Stimulated activated naive CD8-positive, alpha-beta T cell treated with anti-CD3 and anti-CD28 coated beads, Interleukin-15, amount 100 ng/mL, for 72 hours (primary cell): Measurements from ENCODE around the gene BTN2A1.
"Not testable (repeated sequence)": the region's sequence is repeated elsewhere in the genome, so short reads cannot be mapped to it uniquely, and the experiment has no call there.

Experiments used
- ATAC-seq: fragments of 150-1000 bp; cut with Tn5 transposase; 2 replicates; pipeline ENCODE4 v1.10.0; 2021; ENCODE audit warnings: mild to moderate bottlenecking, moderate library complexity
- DNase-seq, 2 donors: peaks; one replicate each; pipeline ENCODE4 v3.0.0; 2021 to 2022
- H3K27ac Mint-ChIP-seq, 2 donors: one replicate each; pipeline ENCODE4 v1.8.0; 2022; ENCODE audit warnings: mild to moderate bottlenecking in 2 of 2, mixed read lengths in 2 of 2, moderate library complexity in 2 of 2
- H3K27me3 Mint-ChIP-seq: one replicate; pipeline ENCODE4 v1.8.0; 2022; ENCODE audit warnings: mixed read lengths
- H3K4me1 Mint-ChIP-seq: one replicate; pipeline ENCODE4 v1.8.0; 2022; ENCODE audit warnings: mild to moderate bottlenecking, mixed read lengths
- H3K4me3 Mint-ChIP-seq, 2 donors: one replicate each; pipeline ENCODE4 v1.8.0; 2022; ENCODE audit warnings: mild to moderate bottlenecking in 2 of 2, mixed read lengths in 2 of 2, moderate library complexity in 1 of 2
- H3K9me3 Mint-ChIP-seq, 2 donors: one replicate each; pipeline ENCODE4 v1.8.0; 2022; ENCODE audit warnings: mixed read lengths in 2 of 2

Gene BTN2A1

DNA sequence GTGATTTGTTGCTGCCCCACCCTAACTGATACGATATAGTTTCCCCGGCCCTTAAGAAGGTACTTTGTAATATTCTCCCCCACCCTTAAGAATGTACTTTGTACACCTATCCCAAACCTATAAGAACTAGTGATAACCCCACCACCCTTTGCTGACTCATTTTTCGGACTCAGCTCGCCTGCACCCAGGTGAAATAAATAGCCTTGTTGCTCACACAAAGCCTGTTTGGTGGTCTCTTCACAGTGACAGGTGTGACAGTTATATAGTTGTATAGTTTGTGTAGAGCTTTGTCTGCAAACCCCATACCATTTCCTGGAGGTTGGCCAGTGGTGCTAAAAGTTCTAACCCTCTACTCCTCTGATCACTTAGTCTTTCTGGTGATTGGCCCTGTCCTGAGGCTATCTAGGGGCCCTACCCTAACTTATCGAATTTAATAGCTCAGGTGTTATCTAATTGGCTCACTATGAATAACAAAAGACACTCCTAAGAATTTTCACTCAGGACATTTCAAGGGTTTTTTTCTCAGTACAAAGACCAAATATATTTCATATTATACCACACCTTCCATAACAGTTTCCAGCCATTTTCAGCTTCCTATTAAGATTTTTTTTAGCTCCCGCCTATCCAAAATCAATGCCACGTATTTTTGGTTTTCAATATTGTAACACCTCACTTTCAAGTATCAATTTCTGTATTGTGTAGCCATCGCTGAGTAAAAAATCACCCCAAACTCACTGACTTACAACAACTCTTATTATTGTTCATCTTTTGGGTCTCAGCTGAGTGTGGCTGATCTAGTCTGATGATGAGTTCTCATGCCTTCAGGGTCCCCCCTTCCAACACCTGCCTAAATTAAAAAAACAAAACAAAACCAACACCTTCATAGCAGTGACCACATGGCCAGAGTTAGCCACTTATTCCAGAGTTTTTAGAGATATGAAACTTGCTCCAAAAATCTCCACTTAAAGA lies 32.5 kb downstream of the BTN2A1 start:
- no peak for ATAC-seq
- peaks cover 0 to 10% of the 10 kb centered on the region in 2 donors for H3K9me3 Mint-ChIP-seq
- no peaks in the 10 kb centered on the region for H3K27me3 Mint-ChIP-seq
- no peak overlapping the region for H3K27ac Mint-ChIP-seq
- no peak for DNase-seq
- H3K4me3 Mint-ChIP-seq = no peak overlapping the region
- peaks cover 23% of the 10 kb centered on the region for H3K4me1 Mint-ChIP-seq

GRCh38 chr6:26491604-26492003 lies 33.8 kb downstream of the BTN2A1 start:
- peaks cover 0 to 10% of the 10 kb centered on the region in 2 donors for H3K9me3 Mint-ChIP-seq
- peaks cover 23% of the 10 kb centered on the region for H3K4me1 Mint-ChIP-seq
- no peaks in the 10 kb centered on the region for H3K27me3 Mint-ChIP-seq
- H3K4me3 Mint-ChIP-seq = no peak overlapping the region
- H3K27ac Mint-ChIP-seq = no peak overlapping the region
- DNase-seq = no peak
- ATAC-seq = no peak

DNA sequence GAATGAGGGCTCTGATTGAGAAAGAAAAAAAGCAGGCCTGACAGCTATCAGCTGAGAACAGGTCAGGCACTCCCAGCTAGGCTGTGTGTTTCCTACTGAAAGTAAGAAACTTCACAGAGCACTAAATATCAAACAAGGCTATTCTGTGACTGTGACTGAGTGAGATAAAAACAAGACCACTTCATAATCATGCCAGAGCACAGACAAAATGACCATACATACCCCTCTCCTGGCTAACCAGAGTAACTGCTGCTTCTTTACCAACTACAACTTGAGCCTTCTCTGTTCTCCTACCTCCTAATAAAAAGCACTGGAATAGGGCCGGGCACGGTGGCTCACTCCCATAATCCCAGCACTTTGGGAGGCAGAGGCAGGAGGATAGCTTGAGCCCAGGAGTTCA lies 35.5 kb downstream of the BTN2A1 start:
- peak; percentile 80 for ATAC-seq
- Mint-ChIP-seq H3K27me3 (no peaks in the 10 kb centered on the region), H3K4me1 (peaks cover 23% of the 10 kb centered on the region), H3K9me3 (no peaks in the 10 kb centered on the region), H3K27ac (no peak overlapping the region), H3K4me3 (no peak overlapping the region)
- no peak for DNase-seq

GRCh38 chr6:26494117-26494516 lies 36.4 kb downstream of the BTN2A1 start:
- H3K9me3 Mint-ChIP-seq = no peaks in the 10 kb centered on the region
- peak overlapping the region in 1 of 2 donors; percentile 5 for H3K27ac Mint-ChIP-seq
- ATAC-seq (no peak), DNase-seq (no peak)
- H3K4me3 Mint-ChIP-seq = peak overlapping the region in 1 of 2 donors; percentile 5
- H3K4me1 Mint-ChIP-seq = peaks cover 23% of the 10 kb centered on the region
- H3K27me3 Mint-ChIP-seq = no peaks in the 10 kb centered on the region

- Mint-ChIP-seq H3K27ac (no peak overlapping the region), H3K4me3 (no peak overlapping the region), H3K9me3 (no peaks in the 10 kb centered on the region), H3K27me3 (peaks cover 4% of the 10 kb centered on the region), H3K4me1 (peaks cover 23% of the 10 kb centered on the region)
- DNase-seq (no peak), ATAC-seq (no peak)
These were observed 37.5 kb downstream of the BTN2A1 start for GRCh38 chr6:26495281-26495680.

DNA sequence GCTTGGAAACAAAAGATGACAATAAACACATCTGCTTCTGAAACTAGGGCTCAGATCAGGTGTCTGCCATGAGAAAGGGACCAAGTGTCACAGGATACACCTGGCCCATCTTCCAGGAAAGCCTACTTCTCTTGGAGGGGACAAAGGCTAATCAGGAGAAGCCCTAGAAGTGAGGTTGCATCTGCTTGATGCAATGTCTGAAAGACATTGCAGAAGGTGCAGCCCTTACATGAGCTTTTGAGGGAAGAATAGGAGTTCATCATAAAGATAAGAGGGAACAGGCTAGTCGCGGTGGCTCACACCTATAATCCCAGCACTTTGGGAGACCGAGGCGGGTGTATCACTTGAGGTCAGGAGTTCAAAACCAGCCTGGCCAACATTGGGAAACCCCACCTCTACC lies 39.9 kb downstream of the BTN2A1 start:
- H3K9me3 Mint-ChIP-seq = no peaks in the 10 kb centered on the region
- no peak overlapping the region for H3K4me3 Mint-ChIP-seq
- H3K27me3 Mint-ChIP-seq = peaks cover 27% of the 10 kb centered on the region
- ATAC-seq (no peak), DNase-seq (no peak)
- peaks cover 30% of the 10 kb centered on the region for H3K4me1 Mint-ChIP-seq
- H3K27ac Mint-ChIP-seq = no peak overlapping the region

DNA sequence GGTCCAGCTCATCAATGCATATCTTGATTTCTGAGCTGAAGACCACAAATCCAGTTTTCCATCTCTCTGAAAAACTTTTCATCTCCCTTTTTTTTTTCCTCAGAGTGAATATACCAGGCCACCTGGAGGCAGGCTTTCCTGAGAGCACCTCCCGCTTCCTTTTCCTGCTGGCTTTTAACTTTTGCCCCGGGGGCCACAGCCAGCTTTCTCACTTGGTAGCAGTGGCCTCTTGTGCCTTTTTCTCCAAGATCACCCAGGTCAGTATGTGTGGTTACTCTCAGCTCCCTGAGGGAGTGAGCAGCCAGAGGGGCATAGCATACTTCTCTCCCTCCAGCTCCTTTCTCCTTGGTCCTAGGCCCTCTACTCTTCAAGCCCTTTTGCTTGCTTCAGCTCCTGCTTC lies 42.3 kb downstream of the BTN2A1 start, which contains the start of gene BTN1A1:
Gene BTN1A1, plus strand, starts transcription at position 202 of the 400 bp plus-strand sequence. CDS start 984 bp downstream, outside the sequence.
- no peak for ATAC-seq
- no peak for DNase-seq
- H3K4me3 Mint-ChIP-seq = peak within 1 kb of the TSS; percentile 14 to 83
- no peak within 1 kb of the TSS for H3K27ac Mint-ChIP-seq
- H3K9me3 Mint-ChIP-seq = no peaks in the 10 kb centered on the region
- H3K27me3 Mint-ChIP-seq = peaks cover 46% of the 10 kb centered on the region
- H3K4me1 Mint-ChIP-seq = peaks cover 12% of the 10 kb centered on the region

- Mint-ChIP-seq H3K4me1 (peaks cover 12% of the 10 kb centered on the region), H3K9me3 (no peaks in the 10 kb centered on the region), H3K27ac (peak overlapping the region in 1 of 2 donors; percentile 76), H3K4me3 (peak overlapping the region; percentile 83 to 85), H3K27me3 (peaks cover 46% of the 10 kb centered on the region)
- DNase-seq = peak; percentile 36
- peak; percentile 83 for ATAC-seq
These were observed 43.8 kb downstream of the BTN2A1 start for GRCh38 chr6:26501482-26501986.

DNA sequence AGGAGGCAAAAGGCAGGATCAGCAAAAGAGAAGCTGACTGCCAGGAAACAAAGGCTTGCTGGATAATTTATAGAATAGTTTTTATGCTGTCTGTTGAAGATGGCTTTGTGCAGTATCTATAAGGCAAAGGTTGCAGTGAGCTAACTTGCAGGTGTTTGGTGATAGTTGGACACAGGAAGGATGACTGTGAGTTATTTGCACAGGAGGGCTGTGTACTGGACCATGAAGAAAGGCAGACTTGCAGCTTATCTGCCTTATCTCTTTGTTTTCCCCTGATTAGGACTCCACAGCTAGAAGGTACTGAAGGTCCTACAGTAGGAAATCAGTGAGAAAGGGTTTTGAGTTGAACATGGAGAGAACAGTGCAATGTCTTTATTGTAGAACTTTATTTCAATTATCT lies 44.4 kb downstream of the BTN2A1 start:
- ATAC-seq = no peak

GRCh38 chr6:26502626-26503025 lies 44.9 kb downstream of the BTN2A1 start:
- peaks cover 12% of the 10 kb centered on the region for H3K4me1 Mint-ChIP-seq
- no peak overlapping the region for H3K4me3 Mint-ChIP-seq
- H3K27ac Mint-ChIP-seq = no peak overlapping the region
- no peaks in the 10 kb centered on the region for H3K9me3 Mint-ChIP-seq
- DNase-seq (no peak), ATAC-seq (no peak)
- H3K27me3 Mint-ChIP-seq = peaks cover 46% of the 10 kb centered on the region

More for the DNA sequence above, 44.4 kb downstream of the BTN2A1 start:
- peaks cover 12% of the 10 kb centered on the region for H3K4me1 Mint-ChIP-seq
- H3K27ac Mint-ChIP-seq = peak overlapping the region in 1 of 2 donors; percentile 57
- peaks cover 46% of the 10 kb centered on the region for H3K27me3 Mint-ChIP-seq
- H3K9me3 Mint-ChIP-seq = no peaks in the 10 kb centered on the region
- DNase-seq = no peak
- H3K4me3 Mint-ChIP-seq = peak overlapping the region; percentile 83 to 85

DNA sequence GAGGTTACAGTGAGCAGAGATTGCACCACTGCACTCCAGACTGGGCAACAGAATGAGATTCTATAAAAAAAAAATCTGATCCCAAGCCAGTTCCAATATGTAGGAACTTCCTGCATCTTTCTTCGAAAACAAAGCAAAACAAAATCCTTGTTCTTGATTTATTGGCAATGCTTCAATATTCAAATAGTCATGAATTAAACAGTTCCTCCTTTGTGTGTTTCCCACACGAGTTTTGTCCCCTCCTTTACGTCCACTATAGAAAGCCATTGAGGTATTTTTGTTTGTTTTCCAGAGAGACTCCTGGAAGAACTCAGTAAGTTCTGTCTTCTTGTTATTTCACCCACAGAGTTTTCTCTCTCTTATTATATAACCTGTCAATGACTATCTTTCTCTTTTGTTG lies 49.9 kb downstream of the BTN2A1 start:
- ATAC-seq (no peak), DNase-seq (no peak)
- peaks cover 18% of the 10 kb centered on the region for H3K27me3 Mint-ChIP-seq
- no peak overlapping the region for H3K4me3 Mint-ChIP-seq
- no peaks in the 10 kb centered on the region for H3K9me3 Mint-ChIP-seq
- no peaks in the 10 kb centered on the region for H3K4me1 Mint-ChIP-seq
- no peak overlapping the region for H3K27ac Mint-ChIP-seq

DNA sequence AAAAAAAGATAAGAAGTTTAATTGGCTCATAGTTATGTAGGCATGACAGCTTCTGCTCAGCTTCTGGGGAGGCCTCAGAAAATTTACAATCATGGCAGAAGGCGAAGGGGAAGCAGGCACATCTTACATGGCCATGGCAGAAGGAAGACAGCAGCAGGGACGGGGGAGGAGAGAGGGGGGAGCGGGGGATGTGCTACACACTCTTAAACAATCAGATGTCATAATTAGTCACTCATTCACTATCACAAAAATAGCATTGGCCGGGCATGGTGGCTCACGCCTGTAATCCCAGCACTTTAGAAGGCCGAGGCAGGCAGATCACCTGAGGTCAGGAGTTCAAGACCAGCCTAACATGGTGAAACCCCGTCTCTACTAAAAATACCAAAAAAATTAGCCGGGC lies 53.3 kb downstream of the BTN2A1 start:
- H3K4me3 Mint-ChIP-seq, H3K27me3 Mint-ChIP-seq: not testable (repeated sequence)

GRCh38 chr6:26514984-26515383 lies 57.2 kb downstream of the BTN2A1 start:
- ATAC-seq = no peak
- DNase-seq = no peak
- Mint-ChIP-seq H3K27me3 (no peaks in the 10 kb centered on the region), H3K4me1 (peaks cover under 1% of the 10 kb centered on the region), H3K4me3 (no peak overlapping the region), H3K27ac (no peak overlapping the region), H3K9me3 (no peaks in the 10 kb centered on the region)

More for the DNA sequence above, 53.3 kb downstream of the BTN2A1 start:
- DNase-seq, H3K9me3 Mint-ChIP-seq, ATAC-seq, H3K4me1 Mint-ChIP-seq, H3K27ac Mint-ChIP-seq: not testable (repeated sequence)

DNA sequence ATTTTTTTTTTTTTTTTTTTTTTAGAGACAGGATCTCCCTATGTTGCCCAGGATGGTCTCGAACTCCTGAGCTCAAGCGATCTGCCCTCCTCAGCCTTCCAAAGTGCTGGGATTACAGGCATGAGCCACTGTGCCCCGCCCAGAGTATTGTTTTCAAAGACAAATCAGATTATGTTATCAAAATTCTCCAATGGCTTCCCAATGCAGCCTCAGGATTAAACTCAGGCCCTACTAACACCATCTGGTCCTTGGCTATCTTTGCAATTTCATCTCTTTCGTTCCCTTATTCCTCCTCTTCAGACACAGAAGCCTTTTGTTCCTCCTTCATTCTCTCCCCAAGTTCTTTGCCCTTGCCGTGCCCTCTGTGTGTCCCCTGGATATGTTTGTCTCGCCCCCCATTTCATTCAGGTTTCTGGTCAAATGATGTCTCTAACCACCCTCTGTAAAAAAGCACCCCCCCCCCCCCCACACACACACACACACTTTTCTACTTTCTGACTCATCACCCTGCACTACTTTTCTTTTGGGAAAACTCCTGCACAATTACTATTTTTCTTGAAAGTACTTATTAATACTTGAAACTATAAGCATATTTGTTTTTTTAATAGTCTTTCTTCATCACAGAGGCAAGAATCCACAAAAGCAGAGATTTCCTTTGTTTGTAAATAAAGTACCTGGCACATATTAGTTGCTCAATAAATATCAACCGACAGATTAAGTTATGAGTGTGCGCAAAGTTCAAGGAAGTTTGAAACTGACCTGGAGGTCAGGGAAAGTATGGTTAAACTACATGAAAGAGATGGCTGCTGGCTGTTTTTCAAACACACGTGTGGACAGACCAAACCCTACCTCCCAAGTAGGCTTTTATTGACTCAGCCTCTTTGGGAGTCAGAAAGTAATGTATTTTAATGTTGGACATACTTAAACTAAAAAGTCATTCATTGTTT lies 59.0 kb downstream of the BTN2A1 start:
- H3K4me3 Mint-ChIP-seq = no peak overlapping the region
- no peak overlapping the region for H3K27ac Mint-ChIP-seq
- H3K27me3 Mint-ChIP-seq = no peaks in the 10 kb centered on the region
- DNase-seq = no peak
- no peak for ATAC-seq
- peaks cover 14% of the 10 kb centered on the region for H3K4me1 Mint-ChIP-seq
- H3K9me3 Mint-ChIP-seq = no peaks in the 10 kb centered on the region
